ENCODE measurements around the gene TECR. TPM values are rescaled to one million over a fixed set of nuclear protein-coding genes. Genes with fewer than 3 reads are reported as not detected.
"Not testable (repeated sequence)": the region's sequence is repeated elsewhere in the genome, so short reads cannot be mapped to it uniquely, and the experiment has no call there.

TECR gene
- total RNA-seq, 1 experiment from 2014 or later: 188 TPM

GRCh38 chr19:14502334-14503092, 26.9 kb upstream of the TECR start:
- no peak for DNase-seq
- no peaks in the 10 kb centered on the region for H3K9me3 ChIP-seq (replicated peaks)
- no peaks in the 10 kb centered on the region for H3K36me3 ChIP-seq
- H3K4me1 ChIP-seq: 0 out of 2 replicates have a peak, but pooled peaks cover 6% of the 10 kb centered on the region
- peaks cover 4% of the 10 kb centered on the region; the same call in 1 of the 2 replicates for H3K27me3 ChIP-seq
- no peak overlapping the region for H3K27ac ChIP-seq
- no peak overlapping the region for H3K4me3 ChIP-seq

DNA sequence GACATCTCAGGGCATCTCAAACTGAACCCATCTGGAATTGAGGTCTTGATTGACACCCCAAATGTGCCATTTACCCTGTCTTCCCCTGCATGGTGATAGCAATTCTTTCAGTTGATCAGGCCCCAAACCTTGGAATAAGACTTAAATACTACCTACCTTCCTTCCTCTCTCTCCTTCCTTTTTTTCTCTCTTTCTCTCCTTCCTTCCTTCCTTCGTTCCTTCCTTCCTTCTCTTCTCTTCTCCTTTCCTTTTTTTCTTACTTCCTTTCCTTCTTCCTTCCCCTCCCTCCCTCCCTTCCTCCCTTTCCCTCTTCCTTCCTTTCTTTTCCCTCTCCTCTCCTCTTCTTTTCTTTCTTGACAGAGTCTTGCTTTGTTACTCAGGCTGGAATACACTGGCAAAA, 26.1 kb upstream of the TECR start:
- H3K4me3 ChIP-seq: no peak overlapping the region
- H3K27me3 ChIP-seq: peaks cover 4% of the 10 kb centered on the region; the same call in 1 of the 2 replicates
- DNase-seq: no peak
- 0 out of 2 replicates have a peak, but pooled peaks cover 6% of the 10 kb centered on the region for H3K4me1 ChIP-seq
- no peaks in the 10 kb centered on the region for H3K9me3 ChIP-seq (replicated peaks)
- H3K36me3 ChIP-seq: no peaks in the 10 kb centered on the region
- H3K27ac ChIP-seq: no peak overlapping the region

DNA sequence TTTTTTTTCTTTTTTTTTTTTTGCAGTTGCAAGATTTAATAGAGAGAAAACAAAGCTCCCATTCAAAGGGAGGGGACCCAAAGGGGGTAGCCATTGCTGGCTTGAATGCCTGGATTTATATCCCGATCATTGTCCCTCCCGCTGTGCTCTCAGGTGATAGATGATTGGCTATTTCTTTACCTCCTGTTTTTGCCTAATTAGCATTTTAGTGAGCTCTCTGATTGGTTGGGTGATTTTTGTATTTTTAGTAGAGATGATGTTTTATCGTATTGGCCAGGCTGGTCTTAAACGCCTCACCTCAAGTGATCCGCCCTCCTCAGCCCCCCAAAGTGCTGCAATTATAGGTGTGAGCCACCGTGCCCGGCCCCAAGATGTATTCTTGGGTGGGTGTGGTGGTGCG, 24.8 kb upstream of the TECR start:
- H3K27ac ChIP-seq; H3K27me3 ChIP-seq; DNase-seq; H3K4me3 ChIP-seq; H3K4me1 ChIP-seq; H3K9me3 ChIP-seq (replicated peaks); H3K36me3 ChIP-seq: not testable (repeated sequence)

- peak; percentile 80 to 90 for DNase-seq
- H3K9me3 ChIP-seq (replicated peaks): no peaks in the 10 kb centered on the region
- peak overlapping the region; percentile 9; the same call in 1 of the 2 replicates for H3K4me3 ChIP-seq
These were observed 23.7 kb upstream of the TECR start for GRCh38 chr19:14505488-14506239.

GRCh38 chr19:14507704-14508542, 21.5 kb upstream of the TECR start:
- Histone ChIP-seq H3K27me3 (no peaks in the 10 kb centered on the region), H3K9me3 (replicated peaks) (no peaks in the 10 kb centered on the region), H3K27ac (no peak overlapping the region), H3K36me3 (no peaks in the 10 kb centered on the region), H3K4me3 (no peak overlapping the region), H3K4me1 (0 out of 2 replicates have a peak, but pooled peaks cover 6% of the 10 kb centered on the region)
- peak in 1 of 2 experiments; percentile 35 for DNase-seq

More at GRCh38 chr19:14505488-14506239, 23.7 kb upstream of the TECR start:
- H3K4me1 ChIP-seq: 0 out of 2 replicates have a peak, but pooled peaks cover 6% of the 10 kb centered on the region
- no peaks in the 10 kb centered on the region for H3K36me3 ChIP-seq
- peaks cover 4% of the 10 kb centered on the region; the same call in 1 of the 2 replicates for H3K27me3 ChIP-seq
- peak overlapping the region; percentile 66 for H3K27ac ChIP-seq

GRCh38 chr19:14510311-14511228, 18.8 kb upstream of the TECR start:
- H3K4me3 ChIP-seq: no peak overlapping the region
- H3K27ac ChIP-seq: no peak overlapping the region
- peaks cover 20% of the 10 kb centered on the region for H3K36me3 ChIP-seq
- DNase-seq: no peak
- no peaks in the 10 kb centered on the region for H3K27me3 ChIP-seq
- no peaks in the 10 kb centered on the region for H3K9me3 ChIP-seq (replicated peaks)
- 0 out of 2 replicates have a peak, but pooled peaks cover 6% of the 10 kb centered on the region for H3K4me1 ChIP-seq

DNA sequence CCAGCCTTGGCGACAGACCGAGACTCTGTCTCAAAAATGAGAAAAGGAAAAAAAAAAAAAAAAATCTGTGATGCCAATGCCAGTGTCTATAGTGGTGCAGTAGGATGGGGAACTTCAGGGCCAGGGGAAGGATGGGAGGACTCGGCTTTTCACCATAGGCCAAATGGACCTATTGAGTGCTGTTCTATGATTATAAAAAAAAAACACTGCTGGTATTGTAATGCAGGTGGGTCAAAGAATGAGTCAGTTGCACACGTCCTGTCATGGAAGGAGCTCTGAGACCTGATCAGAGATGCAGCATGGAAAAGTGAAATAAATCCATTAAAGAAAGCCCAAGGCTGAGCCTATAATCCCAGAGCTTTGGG, 18.2 kb upstream of the TECR start:
- H3K27ac ChIP-seq: no peak overlapping the region
- H3K9me3 ChIP-seq (replicated peaks): no peaks in the 10 kb centered on the region
- DNase-seq: no peak
- H3K27me3 ChIP-seq: no peaks in the 10 kb centered on the region
- peaks cover 6% of the 10 kb centered on the region; the same call in 1 of the 2 replicates for H3K4me1 ChIP-seq
- H3K36me3 ChIP-seq: peaks cover 27% of the 10 kb centered on the region
- no peak overlapping the region for H3K4me3 ChIP-seq

GRCh38 chr19:14512406-14512961, 16.9 kb upstream of the TECR start:
- no peak overlapping the region for H3K4me3 ChIP-seq
- no peaks in the 10 kb centered on the region; the same call in 1 of the 2 replicates for H3K4me1 ChIP-seq
- no peak for DNase-seq
- peaks cover 29% of the 10 kb centered on the region for H3K36me3 ChIP-seq
- no peaks in the 10 kb centered on the region for H3K9me3 ChIP-seq (replicated peaks)
- no peak overlapping the region for H3K27ac ChIP-seq
- no peaks in the 10 kb centered on the region for H3K27me3 ChIP-seq

GRCh38 chr19:14514215-14514863, 15.1 kb upstream of the TECR start:
- no peak for DNase-seq
- no peak overlapping the region for H3K27ac ChIP-seq
- no peaks in the 10 kb centered on the region for H3K9me3 ChIP-seq (replicated peaks)
- peaks cover 7% of the 10 kb centered on the region for H3K4me1 ChIP-seq
- peaks cover 29% of the 10 kb centered on the region for H3K36me3 ChIP-seq
- no peak overlapping the region for H3K4me3 ChIP-seq
- no peaks in the 10 kb centered on the region for H3K27me3 ChIP-seq

GRCh38 chr19:14515501-14516047, 13.8 kb upstream of the TECR start:
- Histone ChIP-seq H3K36me3 (peaks cover 29% of the 10 kb centered on the region), H3K27me3 (no peaks in the 10 kb centered on the region), H3K4me3 (no peak overlapping the region), H3K27ac (no peak overlapping the region), H3K4me1 (peaks cover 16% of the 10 kb centered on the region), H3K9me3 (replicated peaks) (no peaks in the 10 kb centered on the region)
- no peak for DNase-seq

GRCh38 chr19:14516048-14516534, 13.3 kb upstream of the TECR start:
- peaks cover 29% of the 10 kb centered on the region for H3K36me3 ChIP-seq
- no peaks in the 10 kb centered on the region for H3K9me3 ChIP-seq (replicated peaks)
- no peaks in the 10 kb centered on the region for H3K27me3 ChIP-seq
- DNase-seq: no peak
- H3K4me1 ChIP-seq: peaks cover 21% of the 10 kb centered on the region
- no peak overlapping the region for H3K27ac ChIP-seq
- H3K4me3 ChIP-seq: peak overlapping the region; percentile 96

GRCh38 chr19:14516746-14517438, 12.5 kb upstream of the TECR start:
- Histone ChIP-seq H3K36me3 (peaks cover 29% of the 10 kb centered on the region), H3K4me1 (peaks cover 22% of the 10 kb centered on the region), H3K9me3 (replicated peaks) (no peaks in the 10 kb centered on the region), H3K27me3 (no peaks in the 10 kb centered on the region), H3K27ac (no peak overlapping the region), H3K4me3 (peak overlapping the region; percentile 96)
- DNase-seq: no peak

Data from SJCRH30 (cell line).